ENCODE measurements around the gene ZNF768. TPM values are rescaled to one million over a fixed set of nuclear protein-coding genes. Genes with fewer than 3 reads are reported as not detected.
A peak's percentile ranks its signal among the peaks of the same experiment; 100 is the strongest.

ZNF768 gene
- total and polyA plus RNA-seq, 2 of the 13 experiments (the other 11 are each of a cell fraction or from before 2014, with no cell fraction given) = 26.7 to 34.4 TPM

DNA sequence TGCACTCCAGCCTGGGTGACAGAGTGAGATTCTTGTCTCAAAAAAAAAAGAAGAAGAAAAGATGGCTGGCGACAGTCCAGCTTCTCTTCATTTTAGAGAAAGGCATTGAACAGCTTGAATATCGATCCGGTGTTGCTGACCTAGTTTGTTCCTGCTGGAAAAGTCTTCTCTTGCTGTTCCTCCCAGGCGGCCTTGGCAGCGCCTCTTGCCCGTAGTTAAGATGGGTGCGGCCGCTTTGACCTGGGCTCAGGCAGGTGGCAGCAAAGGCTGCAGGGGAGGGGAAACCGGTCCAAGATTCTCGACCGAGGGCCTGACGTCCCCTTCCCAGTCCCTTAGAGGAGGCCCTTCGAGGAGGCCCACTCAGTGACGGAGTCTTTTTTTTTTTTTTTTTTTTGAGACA lies 35.7 kb upstream of the ZNF768 start (continued):
- TF ChIP-seq, protein P1, sequence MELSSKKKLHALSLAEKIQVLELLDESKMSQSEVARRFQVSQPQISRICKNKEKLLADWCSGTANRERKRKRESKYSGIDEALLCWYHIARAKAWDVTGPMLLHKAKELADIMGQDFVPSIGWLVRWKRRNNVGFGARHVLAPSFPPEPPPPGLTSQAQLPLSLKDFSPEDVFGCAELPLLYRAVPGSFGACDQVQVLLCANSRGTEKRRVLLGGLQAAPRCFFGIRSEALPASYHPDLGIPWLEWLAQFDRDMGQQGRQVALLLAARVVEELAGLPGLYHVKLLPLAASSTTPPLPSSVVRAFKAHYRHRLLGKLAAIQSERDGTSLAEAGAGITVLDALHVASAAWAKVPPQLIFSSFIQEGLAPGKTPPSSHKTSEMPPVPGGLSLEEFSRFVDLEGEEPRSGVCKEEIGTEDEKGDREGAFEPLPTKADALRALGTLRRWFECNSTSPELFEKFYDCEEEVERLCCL (CRISPR knock-in tag; IDR thresholded peaks at IDR 0.05; ENCODE audit: borderline replicate concordance) = no peak

DNA sequence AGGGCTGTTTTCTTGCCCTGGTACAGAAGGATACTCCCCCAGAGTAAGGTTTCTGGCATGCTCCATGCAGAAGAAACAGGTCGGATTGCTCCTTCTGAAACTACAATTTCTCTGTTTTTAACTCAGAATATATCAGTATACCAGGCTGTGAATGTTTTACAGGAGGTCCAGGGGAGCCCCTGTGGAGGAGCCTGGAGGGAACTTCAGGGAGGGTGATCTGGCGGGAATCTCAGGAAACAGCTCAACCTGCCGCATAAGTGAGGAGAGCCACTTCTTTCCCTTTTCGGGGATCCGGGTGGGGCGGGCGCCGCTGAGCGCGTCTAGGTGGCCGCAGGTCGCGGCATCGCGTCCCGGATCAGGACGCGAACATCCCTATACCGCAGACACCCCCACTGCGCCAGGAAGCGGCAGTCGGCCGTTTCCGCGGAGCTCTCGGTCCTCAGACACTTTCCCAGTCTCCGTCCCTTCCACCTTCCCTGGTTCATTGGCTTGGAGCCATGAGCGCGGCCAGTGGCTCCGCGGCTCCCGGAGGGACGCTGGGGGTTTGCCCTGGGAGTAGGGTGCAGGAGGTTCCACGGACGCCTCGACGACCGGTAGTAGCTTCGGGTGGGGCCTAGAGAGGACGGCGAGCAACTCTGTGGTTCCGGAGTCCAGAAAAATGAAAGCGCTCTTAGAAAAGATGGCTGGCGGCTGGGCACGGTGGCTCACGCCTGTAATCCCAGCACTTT lies 34.9 kb upstream of the ZNF768 start:
- 88% methylated on average over 46 of the region's 46 CpGs for WGBS (ENCODE audit: low lambda C conversion rate)
- DNase-seq (ENCODE audit: low spot score) (no peak), ATAC-seq (no peak), FAIRE-seq (no peak)
- Histone ChIP-seq H3K79me2 (ENCODE audit: insufficient read depth, low read length) (peaks cover 16% of the 10 kb centered on the region), H3K4me2 (ENCODE audit: low read depth, low read length) (no peak overlapping the region), H3K36me3 (replicated peaks in 1 of 2; ENCODE audit: control insufficient read depth in 1 of 2, insufficient read depth in 2 of 2, low read length in 2 of 2) (peaks cover 0 to under 1% of the 10 kb centered on the region in 2 experiments; a peak in 1 of 5 replicates), H3K9me3 (ENCODE audit: low read length) (no peaks in the 10 kb centered on the region), H3K27me3 (ENCODE audit: control insufficient read depth in 1 of 2, insufficient read depth in 2 of 2, low read length in 2 of 2) (no peaks in the 10 kb centered on the region), H3K27ac (ENCODE audit: extremely low read length, insufficient read depth, low read length) (no peak overlapping the region), H3K4me1 (ENCODE audit: insufficient read depth, low read length) (peaks cover 34% of the 10 kb centered on the region), H2AFZ (ENCODE audit: low read length) (no peak overlapping the region), H4K20me1 (ENCODE audit: insufficient read depth, low read length) (no peaks in the 10 kb centered on the region), H3K9ac (ENCODE audit: insufficient read depth, low read depth, low read length) (no peak overlapping the region), H3K4me3 (replicated peaks in 1 of 3; ENCODE audit: insufficient read depth in 1 of 3, low read depth in 2 of 3, low read length in 3 of 3) (no peak overlapping the region)
- TF ChIP-seq MYNN (CRISPR knock-in tag; IDR thresholded peaks at IDR 0.05; ENCODE audit: low read depth) (no peak), HNRNPLL (IDR thresholded peaks at IDR 0.05; ENCODE audit: low read depth, low read length, poor library complexity, severe bottlenecking) (peak; percentile 26), ELF3 (CRISPR knock-in tag; IDR thresholded peaks at IDR 0.05) (no peak), RAD51 (IDR thresholded peaks at IDR 0.05; ENCODE audit: borderline replicate concordance) (no peak), ZNF468 (CRISPR knock-in tag; IDR thresholded peaks at IDR 0.05) (no peak)
- in situ Hi-C loops (cut with HindIII; ENCODE audit: extremely low pct_ligation_motif_present, low pct_unique_long_range_greater_than_20kb) (no loop called here), intact Hi-C loops (cut with micrococcal nuclease; ENCODE audit: unreplicated experiment) (no loop called here)
- no TSS peak for BruUV-seq (replicated peaks)
- ChIA-PET CTCF (ENCODE audit: low intra/inter-chr PET ratio, low total read pairs) (no interaction called here), POLR2A (no interaction called here)

Data from HepG2 (cell line).